LNCaP clone FGC (cell line): ENCODE measurements around the gene HSPA2.
A peak's percentile ranks its signal among the peaks of the same experiment; 100 is the strongest.

Source experiments
- DNase-seq: peaks from one replicate; pipeline ENCODE4 v3.0.0-alpha.2; 2011; ENCODE audit warnings: low read depth
- H3K4me3 ChIP-seq: 2 replicates; pipeline ENCODE4 v1.5.1; 2011; ENCODE audit warnings: mild to moderate bottlenecking, low read depth, low read length, control low read depth
- TF ChIP-seq, protein P1 (sequence below): IDR thresholded peaks from 2 replicates; pipeline ENCODE4 v1.5.1; 2012; ENCODE audit warnings: mild to moderate bottlenecking; ENCODE audit not compliant: control insufficient read depth, insufficient read depth; ENCODE audit errors: extremely low read depth

Gene HSPA2

DNA sequence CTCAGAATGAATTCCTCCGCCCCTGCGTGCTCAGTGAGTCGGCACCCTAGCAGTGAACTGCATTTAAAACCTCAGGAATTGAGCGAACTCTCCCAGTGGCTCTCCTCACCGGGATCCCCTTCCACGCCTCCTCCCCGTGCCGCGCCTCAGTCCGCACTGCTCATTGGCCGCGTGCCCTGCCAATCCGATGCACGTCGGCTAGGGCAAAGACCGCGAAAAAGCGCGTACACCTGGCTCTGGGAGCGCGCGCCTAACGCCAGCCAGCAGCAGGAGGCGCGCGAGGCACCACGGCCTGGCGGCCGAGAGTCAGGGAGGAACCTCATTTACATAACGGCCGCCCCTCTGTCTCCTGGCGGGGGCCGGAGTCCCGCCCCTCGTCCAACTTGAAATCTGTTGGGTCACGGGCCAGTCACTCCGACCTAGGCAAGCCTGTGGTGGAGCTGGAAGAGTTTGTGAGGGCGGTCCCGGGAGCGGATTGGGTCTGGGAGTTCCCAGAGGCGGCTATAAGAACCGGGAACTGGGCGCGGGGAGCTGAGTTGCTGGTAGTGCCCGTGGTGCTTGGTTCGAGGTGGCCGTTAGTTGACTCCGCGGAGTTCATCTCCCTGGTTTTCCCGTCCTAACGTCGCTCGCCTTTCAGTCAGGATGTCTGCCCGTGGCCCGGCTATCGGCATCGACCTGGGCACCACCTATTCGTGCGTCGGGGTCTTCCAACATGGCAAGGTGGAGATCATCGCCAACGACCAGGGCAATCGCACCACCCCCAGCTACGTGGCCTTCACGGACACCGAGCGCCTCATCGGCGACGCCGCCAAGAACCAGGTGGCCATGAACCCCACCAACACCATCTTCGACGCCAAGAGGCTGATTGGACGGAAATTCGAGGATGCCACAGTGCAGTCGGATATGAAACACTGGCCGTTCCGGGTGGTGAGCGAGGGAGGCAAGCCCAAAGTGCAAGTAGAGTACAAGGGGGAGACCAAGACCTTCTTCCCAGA, at the start of gene HSPA2:
Gene HSPA2 (plus strand): TSS at position 534 of the 995 bp plus-strand sequence. CDS start 109 bp downstream, at position 643.
- DNase-seq: peak; percentile 76
- TF ChIP-seq, protein P1, sequence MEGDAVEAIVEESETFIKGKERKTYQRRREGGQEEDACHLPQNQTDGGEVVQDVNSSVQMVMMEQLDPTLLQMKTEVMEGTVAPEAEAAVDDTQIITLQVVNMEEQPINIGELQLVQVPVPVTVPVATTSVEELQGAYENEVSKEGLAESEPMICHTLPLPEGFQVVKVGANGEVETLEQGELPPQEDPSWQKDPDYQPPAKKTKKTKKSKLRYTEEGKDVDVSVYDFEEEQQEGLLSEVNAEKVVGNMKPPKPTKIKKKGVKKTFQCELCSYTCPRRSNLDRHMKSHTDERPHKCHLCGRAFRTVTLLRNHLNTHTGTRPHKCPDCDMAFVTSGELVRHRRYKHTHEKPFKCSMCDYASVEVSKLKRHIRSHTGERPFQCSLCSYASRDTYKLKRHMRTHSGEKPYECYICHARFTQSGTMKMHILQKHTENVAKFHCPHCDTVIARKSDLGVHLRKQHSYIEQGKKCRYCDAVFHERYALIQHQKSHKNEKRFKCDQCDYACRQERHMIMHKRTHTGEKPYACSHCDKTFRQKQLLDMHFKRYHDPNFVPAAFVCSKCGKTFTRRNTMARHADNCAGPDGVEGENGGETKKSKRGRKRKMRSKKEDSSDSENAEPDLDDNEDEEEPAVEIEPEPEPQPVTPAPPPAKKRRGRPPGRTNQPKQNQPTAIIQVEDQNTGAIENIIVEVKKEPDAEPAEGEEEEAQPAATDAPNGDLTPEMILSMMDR: peak; percentile 65
- peak within 1 kb of the TSS; percentile 44 for H3K4me3 ChIP-seq

DNA sequence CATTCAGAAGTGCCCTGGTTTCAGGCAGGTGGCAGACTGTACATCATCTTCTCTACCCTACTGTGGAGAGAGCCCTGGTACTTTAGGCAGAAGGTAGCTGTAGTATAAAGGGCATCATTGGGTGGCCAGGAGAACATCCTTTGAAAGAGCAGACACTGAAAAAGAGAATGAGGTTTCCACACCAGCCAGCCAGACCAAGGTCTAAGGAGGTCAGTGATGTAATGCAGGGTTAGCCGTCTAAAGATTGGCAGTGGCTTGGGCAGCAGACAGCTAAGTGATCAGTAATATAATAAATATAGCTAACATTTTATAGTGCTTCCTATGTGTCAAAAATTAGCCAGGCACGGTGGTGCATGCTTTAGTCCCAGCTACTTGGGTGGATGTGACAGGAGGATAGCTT, 48.9 kb upstream of the HSPA2 start:
- DNase-seq: no peak
- TF ChIP-seq, protein P1: no peak
- no peak overlapping the region for H3K4me3 ChIP-seq

DNA sequence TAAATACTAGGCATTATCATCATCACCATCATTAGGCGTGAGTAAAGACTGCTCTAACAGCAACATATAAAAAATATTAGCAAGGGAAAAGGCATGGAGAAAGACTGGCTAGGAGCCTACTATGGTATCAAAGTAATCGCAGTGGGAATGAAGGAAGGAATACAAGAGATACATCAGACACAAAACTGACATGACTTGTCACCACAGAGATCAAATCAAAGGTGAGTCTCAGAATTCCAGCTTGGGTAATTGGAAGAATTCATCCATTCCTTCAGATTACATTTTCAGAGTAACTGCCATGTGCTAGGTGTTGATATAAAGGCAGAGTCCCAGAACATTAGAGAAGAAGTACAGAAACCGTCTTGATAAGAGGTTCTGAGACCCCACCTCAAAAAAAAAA, 47.1 kb upstream of the HSPA2 start:
- TF ChIP-seq, protein P1: no peak
- no peak overlapping the region for H3K4me3 ChIP-seq
- DNase-seq: no peak

DNA sequence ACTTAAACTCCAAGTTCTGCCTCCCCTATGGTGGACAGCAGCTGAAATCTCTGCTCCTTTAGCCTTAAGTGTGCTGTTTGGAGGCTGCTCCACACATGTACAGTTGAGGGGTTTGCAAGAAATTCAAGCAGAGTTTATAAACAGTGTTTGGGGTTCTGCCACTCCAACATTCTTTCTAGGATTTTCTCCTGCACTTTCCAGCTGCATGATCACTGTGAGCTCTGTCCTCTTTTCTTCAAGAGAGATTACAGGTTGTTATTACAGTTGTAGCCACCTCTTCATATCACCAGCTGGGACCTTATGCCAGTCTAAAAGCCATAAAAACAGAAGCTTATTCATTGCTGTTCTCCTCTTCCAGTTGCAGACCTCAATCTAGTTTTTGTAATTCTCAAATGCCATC, 45.3 kb upstream of the HSPA2 start:
- TF ChIP-seq, protein P1: no peak
- no peak overlapping the region for H3K4me3 ChIP-seq
- DNase-seq: no peak

DNA sequence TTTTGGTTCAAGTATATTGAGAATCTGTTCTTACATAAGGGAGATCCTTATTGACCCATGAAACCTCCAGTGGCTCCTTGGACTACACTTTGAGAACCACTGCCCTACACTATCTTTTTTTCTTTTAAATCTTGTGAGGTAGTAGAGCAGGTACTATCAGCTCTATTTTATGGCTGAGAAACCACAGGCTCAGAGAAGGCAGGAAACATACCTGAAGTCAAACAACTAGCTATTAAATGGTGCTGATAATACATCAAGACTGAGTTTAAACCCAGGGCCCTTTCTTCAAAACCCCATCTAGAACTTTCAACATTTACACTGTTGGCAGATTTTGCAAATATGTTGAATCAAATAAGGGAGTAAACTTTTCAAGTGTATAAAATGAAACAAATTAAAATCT, 43.8 kb upstream of the HSPA2 start:
- TF ChIP-seq, protein P1: no peak
- no peak overlapping the region for H3K4me3 ChIP-seq
- DNase-seq: no peak

DNA sequence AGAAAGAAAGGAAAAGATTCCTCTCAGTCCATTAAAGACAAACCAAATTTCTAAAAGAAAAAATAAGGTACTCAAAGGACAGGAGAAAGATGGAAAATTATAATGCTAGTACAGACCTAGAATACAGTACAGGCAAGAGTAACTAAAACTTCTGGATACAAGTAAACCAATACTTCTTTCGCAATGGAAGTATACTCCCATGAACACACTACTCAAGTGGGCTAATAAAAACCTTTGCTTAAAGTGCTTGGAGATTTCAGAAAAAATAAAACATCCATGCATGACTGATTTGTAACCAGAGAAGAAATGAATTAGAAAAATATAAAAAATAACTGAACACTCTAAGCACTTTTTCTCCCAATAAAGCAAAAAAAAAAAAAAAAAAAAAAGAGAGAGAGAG, 40.5 kb upstream of the HSPA2 start:
- H3K4me3 ChIP-seq: no peak overlapping the region
- TF ChIP-seq, protein P1: no peak
- DNase-seq: no peak
